GM12878 (cell line): ENCODE measurements around the gene RANBP6. TPM values are rescaled to one million over a fixed set of nuclear protein-coding genes. Genes with fewer than 3 reads are reported as not detected.
"Not testable (repeated sequence)": the region's sequence is repeated elsewhere in the genome, so short reads cannot be mapped to it uniquely, and the experiment has no call there.

Source experiments
- ATAC-seq: fragments of 200-7000 bp; cut with Tn5 transposase; 3 replicates; pipeline ENCODE4 v1.9.1; 2020; ENCODE audit warnings: mild to moderate bottlenecking, moderate library complexity
- BruUV-seq: library from RNA; stranded (reverse); fragments of 400-500 nt; replicated peaks from 2 replicates; lab custom pipeline; 2021; lab: Mats Ljungman, UMichigan
- CTCF ChIA-PET: fragments of 300-600 bp; sonication (Branson Sonifier 250); formaldehyde crosslinking; extraction: SDS; loops from one replicate; lab custom pipeline; 2021; ENCODE audit warnings: inconsistent platforms; lab: Yijun Ruan, JAX
- POLR2A ChIA-PET: fragments of 350-600 bp; formaldehyde crosslinking; extraction: SDS; loops from one replicate; lab custom pipeline; 2021; ENCODE audit warnings: inconsistent platforms; lab: Charles Lee
- RAD21 ChIA-PET: fragments of 300-600 bp; sonication (Branson Sonifier 250); formaldehyde crosslinking; loops from one replicate; lab custom pipeline; 2023; ENCODE audit warnings: antibody characterized with exemption; ENCODE audit not compliant: unreplicated experiment; lab: Charles Lee
- SMC1A ChIA-PET: fragments of 300-600 bp; sonication (Branson Sonifier 250); formaldehyde crosslinking; loops from one replicate; lab custom pipeline; 2023; ENCODE audit not compliant: unreplicated experiment, uncharacterized antibody; lab: Charles Lee
- DNase-seq: peaks from one replicate; pipeline ENCODE4 v3.0.0-alpha.2; 2011; ENCODE audit warnings: low read depth, low spot score
- FAIRE-seq: peaks from 3 replicates; lab custom pipeline; 2011; peaks lifted over from hg19 to GRCh38; lab: Jason Lieb, UNC
- H2AFZ ChIP-seq: 2 replicates; pipeline ENCODE4 v1.6.0; 2011; ENCODE audit warnings: low read depth, low read length, control low read depth; ENCODE audit not compliant: control insufficient read depth
- H3K27ac ChIP-seq: 2 replicates; pipeline ENCODE4 v1.5.1; 2011; ENCODE audit warnings: control low read depth; ENCODE audit not compliant: control insufficient read depth, insufficient read depth
- H3K27me3 ChIP-seq, 2 experiments: replicated peaks in 1 of 2; 2 replicates each; pipeline versions ENCODE4 v1.6.0 to v1.6.1; 2011; ENCODE audit warnings: low read length in 1 of 2; ENCODE audit not compliant: control insufficient read depth in 2 of 2, insufficient read depth in 2 of 2
- H3K36me3 ChIP-seq, 2 experiments: 2 replicates each; pipeline ENCODE4 v1.5.1; 2011; ENCODE audit warnings: low read length in 1 of 2; ENCODE audit not compliant: control insufficient read depth in 2 of 2, insufficient read depth in 2 of 2
- H3K4me1 ChIP-seq: 2 replicates; pipeline ENCODE4 v1.6.1; 2011; ENCODE audit warnings: mild to moderate bottlenecking, low read length, moderate library complexity, mixed read lengths; ENCODE audit not compliant: control insufficient read depth, insufficient read depth
- H3K4me2 ChIP-seq: 2 replicates; pipeline ENCODE4 v1.6.0; 2011; ENCODE audit warnings: control low read depth; ENCODE audit not compliant: control insufficient read depth, insufficient read depth
- H3K4me3 ChIP-seq: fragments of 200-600 bp; sonication (generic); 2 replicates; pipeline ENCODE4 v1.5.1; 2016
- H3K79me2 ChIP-seq: 2 replicates; pipeline ENCODE4 v1.6.0; 2011; ENCODE audit warnings: low read length; ENCODE audit not compliant: control insufficient read depth, insufficient read depth
- H3K9ac ChIP-seq: 2 replicates; pipeline ENCODE4 v1.8.0; 2011; ENCODE audit warnings: low read length, control low read depth, mixed read lengths; ENCODE audit not compliant: control insufficient read depth, insufficient read depth
- H3K9me3 ChIP-seq: replicated peaks from 3 replicates; pipeline ENCODE4 v1.5.1; 2011; ENCODE audit warnings: mild to moderate bottlenecking, low read length; ENCODE audit not compliant: control insufficient read depth, insufficient read depth
- H4K20me1 ChIP-seq: 2 replicates; pipeline ENCODE4 v1.6.0; 2011; ENCODE audit not compliant: control insufficient read depth, insufficient read depth
- CUX1 ChIP-seq: IDR thresholded peaks from 2 replicates; pipeline ENCODE4 v1.6.1; 2012; ENCODE audit warnings: improper control_type of control experiment, low read depth, low read length; ENCODE audit not compliant: insufficient replicate concordance
- GABPA ChIP-seq: IDR thresholded peaks from 2 replicates; pipeline ENCODE4 v1.6.1; 2014; ENCODE audit warnings: antibody characterized with exemption, low read depth, mild to moderate bottlenecking, inconsistent platforms
- HDGF ChIP-seq: fragments of 450-650 bp; IDR thresholded peaks from 2 replicates; pipeline ENCODE4 v1.6.1; 2016; ENCODE audit warnings: antibody characterized with exemption
- RUNX3 ChIP-seq: IDR thresholded peaks from 2 replicates; pipeline ENCODE4 v1.6.1; 2012; ENCODE audit warnings: low read length, inconsistent platforms
- ZNF687 ChIP-seq: fragments of 450-650 bp; IDR thresholded peaks from 2 replicates; pipeline ENCODE4 v1.6.1; 2017; ENCODE audit warnings: mild to moderate bottlenecking, moderate library complexity
- WGBS: methylation state at CpG from one replicate; pipeline ENCODE4 v1.1.6; 2016; ENCODE audit warnings: low lambda C conversion rate; ENCODE audit not compliant: insufficient replicate concordance, insufficient coverage; ENCODE audit errors: missing lambda C conversion rate; 5-methylcytosine and 5-hydroxymethylcytosine counted together
- in situ Hi-C: fragments of 300-500 bp; cut with MboI; formaldehyde crosslinking; loops from 9 replicates; pipeline ENCODE4 v1.14.3; 2018; ENCODE audit warnings: mixed read lengths
- intact Hi-C: fragments of 100-400 bp; cut with micrococcal nuclease; formaldehyde crosslinking; loops from one replicate; pipeline ENCODE4 v1.14.2; 2022; ENCODE audit not compliant: unreplicated experiment
- polyA plus RNA-seq, 11 experiments: library from polyadenylated mRNA; depleted of rRNA in 4 of 11; unstranded in 6 of 11; stranded (reverse) in 5 of 11; fragments of >200 nt; fragmentation: Nextera tagmentation in 4 of 11; fragmentation: Illumina TruSeq in 1 of 11; extraction: Ambion mirVana in 4 of 11; extraction: Trizol in 1 of 11; gene quantifications; 1 replicate in 1 of 11; 2 replicates in 10 of 11; pipeline versions ENCODE4 v1.2.1 to v1.2.3, GENCODE V29; 2011 to 2016; ENCODE audit warnings: inconsistent platforms in 2 of 11, missing spikeins in 2 of 11, low read depth in 1 of 11
- total RNA-seq, 4 experiments: library from RNA; depleted of rRNA in 3 of 4; stranded (reverse); fragments of >200 nt in 3 of 4; fragmentation: Illumina TruSeq in 1 of 4; extraction: Trizol in 1 of 4; gene quantifications; 2 replicates each; pipeline versions ENCODE4 v1.2.1 to v1.2.3, GENCODE V29; 2013 to 2021
- TF ChIP-seq, protein P1 (sequence below): IDR thresholded peaks from 2 replicates; pipeline ENCODE4 v1.6.1; 2011; ENCODE audit warnings: low read depth, mild to moderate bottlenecking, low read length, moderate library complexity, borderline replicate concordance; ENCODE audit errors: extremely low read depth

Gene RANBP6
- total and polyA plus RNA-seq, 10 of the 15 experiments (the other 5 are each of a cell fraction or from before 2014, with no cell fraction given) = 10.9 to 26.9 (median 19.4) TPM

DNA sequence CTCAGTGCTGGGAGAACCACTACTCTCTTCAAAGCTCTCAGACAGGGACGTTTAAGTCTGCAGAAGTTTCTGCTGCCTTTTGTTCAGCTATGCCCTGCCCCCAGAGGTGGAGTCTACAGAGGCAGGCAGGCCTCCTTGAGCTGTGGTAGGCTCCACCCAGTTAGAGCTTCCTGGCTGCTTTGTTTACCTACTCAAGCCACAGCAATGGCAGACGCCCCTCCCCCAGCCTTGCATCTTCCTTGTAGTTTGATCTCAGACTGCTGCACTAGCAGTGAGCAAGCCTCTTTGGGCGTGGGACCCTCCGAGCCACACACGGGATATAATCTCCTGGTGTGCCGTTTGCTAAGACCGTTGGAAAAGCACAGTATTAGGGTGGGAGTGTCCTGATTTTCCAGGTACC lies 47.7 kb upstream of the RANBP6 start:
- H3K4me3 ChIP-seq, H3K27me3 ChIP-seq, FAIRE-seq, H4K20me1 ChIP-seq, DNase-seq, H3K27ac ChIP-seq, ATAC-seq, H3K4me1 ChIP-seq, in situ Hi-C loops, intact Hi-C loops, BruUV-seq, H3K9me3 ChIP-seq, H2AFZ ChIP-seq, POLR2A ChIA-PET, H3K79me2 ChIP-seq, H3K9ac ChIP-seq, H3K4me2 ChIP-seq, H3K36me3 ChIP-seq, RAD21 ChIA-PET: not testable (repeated sequence)
- SMC1A ChIA-PET = interaction anchor here (0.6 to 1.7 kb wide), 2 partner anchors 9 to 243 kb away, joined by 4 to 5 read pairs; no protein-coding TSS in a partner anchor
- WGBS = 38% methylated on average over 7 of the region's 7 CpGs
- CTCF ChIA-PET = interaction anchor here (4.6 kb wide), 1 partner anchor 9 kb away, joined by 26 read pairs; no protein-coding TSS in a partner anchor

- ChIA-PET RAD21 (interaction anchor here (0.5 to 5.0 kb wide), 5 partner anchors 40 to 251 kb away, joined by 3 to 91 read pairs (median 5); partner anchors contain the start of gene RANBP6), CTCF (interaction anchor here (0.6 to 13.5 kb wide), 11 partner anchors 9 to 251 kb away, joined by 3 to 288 read pairs (median 19); no protein-coding TSS in a partner anchor), POLR2A (no interaction called here), SMC1A (interaction anchor here (0.8 to 4.0 kb wide), 7 partner anchors 12 to 251 kb away, joined by 3 to 62 read pairs (median 6); no protein-coding TSS in a partner anchor)
- BruUV-seq = no TSS peak
- H3K9me3 ChIP-seq = no peaks in the 10 kb centered on the region
- H3K4me3 ChIP-seq = no peak overlapping the region
- H3K4me2 ChIP-seq = no peak overlapping the region
- in situ Hi-C loops (no loop called here), intact Hi-C loops (loop anchor here (1.0 to 10.0 kb wide), 3 partner anchors 132 to 509 kb away; no protein-coding TSS in a partner anchor)
- peaks cover 16% of the 10 kb centered on the region for H3K4me1 ChIP-seq
- DNase-seq (no peak), ATAC-seq (no peak), FAIRE-seq (no peak)
- no peaks in the 10 kb centered on the region for H4K20me1 ChIP-seq
- H3K36me3 ChIP-seq = no peaks in the 10 kb centered on the region
- no peaks in the 10 kb centered on the region for H3K79me2 ChIP-seq
- TF ChIP-seq CUX1 (no peak), RUNX3 (no peak), HDGF (no peak), ZNF687 (no peak), GABPA (no peak)
- TF ChIP-seq, protein P1, sequence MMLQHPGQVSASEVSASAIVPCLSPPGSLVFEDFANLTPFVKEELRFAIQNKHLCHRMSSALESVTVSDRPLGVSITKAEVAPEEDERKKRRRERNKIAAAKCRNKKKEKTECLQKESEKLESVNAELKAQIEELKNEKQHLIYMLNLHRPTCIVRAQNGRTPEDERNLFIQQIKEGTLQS = no peak
- no peak overlapping the region for H3K27ac ChIP-seq
- no peak overlapping the region for H2AFZ ChIP-seq
- 65% methylated on average over 3 of the region's 3 CpGs for WGBS
- no peak overlapping the region for H3K9ac ChIP-seq
- no peaks in the 10 kb centered on the region for H3K27me3 ChIP-seq
Observed at GRCh38 chr9:6055666-6056065, 40.2 kb upstream of the RANBP6 start.
